DND-41 (cell line): Measurements from ENCODE around the gene TTC28.

Experiments used
- ATAC-seq: fragments of 200-7000 bp; cut with Tn5 transposase; 3 replicates; pipeline ENCODE4 v1.9.1; 2021; ENCODE audit warnings: low read depth; ENCODE audit not compliant: insufficient read depth
- DNase-seq: peaks from one replicate; pipeline ENCODE4 v3.0.0-alpha.2; 2020
- H2AFZ ChIP-seq: 2 replicates; pipeline ENCODE4 v1.6.0; 2012; ENCODE audit warnings: low read depth, low read length
- H3K27ac ChIP-seq: 2 replicates; pipeline ENCODE4 v1.5.1; 2012; ENCODE audit warnings: low read length, inconsistent platforms
- H3K27me3 ChIP-seq: fragments of 200-600 bp; sonication (generic); 2 replicates; pipeline ENCODE4 v1.6.0; 2012; ENCODE audit warnings: low read length, mild to moderate bottlenecking, inconsistent platforms; ENCODE audit not compliant: insufficient read depth, poor library complexity
- H3K36me3 ChIP-seq: 2 replicates; pipeline ENCODE4 v1.5.1; 2012; ENCODE audit warnings: low read length, inconsistent platforms; ENCODE audit not compliant: insufficient read depth
- H3K4me1 ChIP-seq: 2 replicates; pipeline ENCODE4 v1.5.1; 2012; ENCODE audit warnings: mild to moderate bottlenecking, low read length; ENCODE audit not compliant: insufficient read depth
- H3K4me2 ChIP-seq: 2 replicates; pipeline ENCODE4 v1.6.0; 2012; ENCODE audit warnings: mild to moderate bottlenecking, moderate library complexity, low read length, inconsistent platforms; ENCODE audit not compliant: insufficient read depth
- H3K4me3 ChIP-seq, 2 experiments: fragments of 200-600 bp in 1 of 2; shearing (Covaris generic) in 1 of 2; 2 replicates each; pipeline ENCODE4 v1.5.1; 2012 to 2016; ENCODE audit warnings: inconsistent platforms in 2 of 2, low read length in 2 of 2, mild to moderate bottlenecking in 2 of 2, low read depth in 1 of 2, moderate library complexity in 1 of 2
- H3K79me2 ChIP-seq: 2 replicates; pipeline ENCODE4 v1.6.0; 2012; ENCODE audit warnings: low read length, inconsistent platforms; ENCODE audit not compliant: insufficient read depth
- H3K9ac ChIP-seq: 2 replicates; pipeline ENCODE4 v1.6.0; 2012; ENCODE audit warnings: low read depth, mild to moderate bottlenecking, inconsistent platforms, low read length, moderate library complexity
- H3K9me3 ChIP-seq: 2 replicates; pipeline ENCODE4 v1.5.1; 2012; ENCODE audit warnings: low read length, moderate library complexity, mild to moderate bottlenecking, inconsistent platforms; ENCODE audit not compliant: insufficient read depth, severe bottlenecking
- H4K20me1 ChIP-seq: 2 replicates; pipeline ENCODE4 v1.6.0; 2012; ENCODE audit warnings: low read length; ENCODE audit not compliant: insufficient read depth
- EZH2 ChIP-seq: IDR thresholded peaks from 3 replicates; pipeline ENCODE4 v1.6.1; 2012; ENCODE audit warnings: borderline replicate concordance, low read depth, mild to moderate bottlenecking, moderate library complexity, low read length, inconsistent platforms; ENCODE audit not compliant: severe bottlenecking
- TF ChIP-seq, protein P1 (sequence below): IDR thresholded peaks from 2 replicates; pipeline ENCODE4 v1.5.1; 2012; ENCODE audit warnings: borderline replicate concordance, low read length, moderate library complexity, mild to moderate bottlenecking; ENCODE audit not compliant: poor library complexity, severe bottlenecking; ENCODE audit errors: extremely low read depth

The TTC28 gene

DNA sequence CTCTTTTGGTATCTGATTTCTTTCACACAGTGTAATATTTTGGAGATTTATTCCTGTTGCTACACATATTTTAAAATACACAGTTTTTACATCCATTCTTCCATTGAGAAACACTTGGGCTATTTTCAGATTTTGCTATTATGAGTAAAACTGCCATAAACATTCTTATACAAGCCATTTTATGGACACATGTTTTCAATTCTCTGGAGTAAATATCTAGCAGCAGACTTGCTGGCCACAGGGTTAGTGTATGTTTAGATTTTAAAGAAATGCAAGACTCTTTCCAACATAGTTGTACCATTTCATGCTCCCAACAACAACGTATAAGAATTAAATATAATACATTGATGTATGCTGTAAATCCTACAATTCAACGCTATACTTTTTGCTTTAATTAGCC, 399.8 kb downstream of the TTC28 start:
- peaks cover 1% of the 10 kb centered on the region; the same call in 1 of the 2 replicates for H3K36me3 ChIP-seq
- H3K9me3 ChIP-seq, result no peaks in the 10 kb centered on the region
- DNase-seq, result no peak
- ATAC-seq, result no peak
- no peak overlapping the region for H3K4me3 ChIP-seq
- TF ChIP-seq, protein P1, sequence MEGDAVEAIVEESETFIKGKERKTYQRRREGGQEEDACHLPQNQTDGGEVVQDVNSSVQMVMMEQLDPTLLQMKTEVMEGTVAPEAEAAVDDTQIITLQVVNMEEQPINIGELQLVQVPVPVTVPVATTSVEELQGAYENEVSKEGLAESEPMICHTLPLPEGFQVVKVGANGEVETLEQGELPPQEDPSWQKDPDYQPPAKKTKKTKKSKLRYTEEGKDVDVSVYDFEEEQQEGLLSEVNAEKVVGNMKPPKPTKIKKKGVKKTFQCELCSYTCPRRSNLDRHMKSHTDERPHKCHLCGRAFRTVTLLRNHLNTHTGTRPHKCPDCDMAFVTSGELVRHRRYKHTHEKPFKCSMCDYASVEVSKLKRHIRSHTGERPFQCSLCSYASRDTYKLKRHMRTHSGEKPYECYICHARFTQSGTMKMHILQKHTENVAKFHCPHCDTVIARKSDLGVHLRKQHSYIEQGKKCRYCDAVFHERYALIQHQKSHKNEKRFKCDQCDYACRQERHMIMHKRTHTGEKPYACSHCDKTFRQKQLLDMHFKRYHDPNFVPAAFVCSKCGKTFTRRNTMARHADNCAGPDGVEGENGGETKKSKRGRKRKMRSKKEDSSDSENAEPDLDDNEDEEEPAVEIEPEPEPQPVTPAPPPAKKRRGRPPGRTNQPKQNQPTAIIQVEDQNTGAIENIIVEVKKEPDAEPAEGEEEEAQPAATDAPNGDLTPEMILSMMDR, result no peak
- no peak overlapping the region for H3K9ac ChIP-seq
- no peak overlapping the region for H3K4me2 ChIP-seq
- no peaks in the 10 kb centered on the region for H3K4me1 ChIP-seq
- peaks cover 19% of the 10 kb centered on the region for H3K79me2 ChIP-seq
- no peaks in the 10 kb centered on the region; the same call in 1 of the 2 replicates for H4K20me1 ChIP-seq
- H2AFZ ChIP-seq, result no peak overlapping the region
- no peak overlapping the region for H3K27ac ChIP-seq
- no peaks in the 10 kb centered on the region for H3K27me3 ChIP-seq

GRCh38 chr22:28269277-28269676, 410.4 kb downstream of the TTC28 start:
- no peaks in the 10 kb centered on the region; the same call in 1 of the 2 replicates for H4K20me1 ChIP-seq
- H3K4me3 ChIP-seq, result no peak overlapping the region
- TF ChIP-seq, protein P1, result no peak
- no peak for TF ChIP-seq EZH2
- H3K27me3 ChIP-seq, result no peaks in the 10 kb centered on the region
- peaks cover 4% of the 10 kb centered on the region; the same call in 1 of the 2 replicates for H3K36me3 ChIP-seq
- H3K27ac ChIP-seq, result no peak overlapping the region
- no peaks in the 10 kb centered on the region for H3K9me3 ChIP-seq
- H3K79me2 ChIP-seq, result peaks cover 56% of the 10 kb centered on the region; the same call in 1 of the 2 replicates
- no peak overlapping the region for H2AFZ ChIP-seq
- no peaks in the 10 kb centered on the region for H3K4me1 ChIP-seq
- ATAC-seq (no peak), DNase-seq (no peak)
- H3K4me2 ChIP-seq, result no peak overlapping the region
- H3K9ac ChIP-seq, result no peak overlapping the region

- H4K20me1 ChIP-seq, result no peaks in the 10 kb centered on the region; the same call in 1 of the 2 replicates
These were observed 410.8 kb downstream of the TTC28 start for GRCh38 chr22:28268850-28269249.

More at GRCh38 chr22:28268850-28269249, 410.8 kb downstream of the TTC28 start:
- Histone ChIP-seq H3K9me3 (no peaks in the 10 kb centered on the region), H3K4me2 (no peak overlapping the region), H3K79me2 (peaks cover 53% of the 10 kb centered on the region; the same call in 1 of the 2 replicates), H3K9ac (no peak overlapping the region), H3K27me3 (no peaks in the 10 kb centered on the region), H3K36me3 (peaks cover 4% of the 10 kb centered on the region; the same call in 1 of the 2 replicates), H3K4me3 (no peak overlapping the region), H2AFZ (no peak overlapping the region), H3K4me1 (no peaks in the 10 kb centered on the region), H3K27ac (no peak overlapping the region)
- TF ChIP-seq EZH2, result no peak
- TF ChIP-seq, protein P1, result no peak
- DNase-seq, result no peak
- no peak for ATAC-seq
